ENCODE data around the gene RAP1A. TPM values are rescaled to one million over a fixed set of nuclear protein-coding genes. Genes with fewer than 3 reads are reported as not detected.

RAP1A gene
- total and polyA plus RNA-seq, 12 donors = 64.2 to 120 (median 99.7) TPM

- Histone ChIP-seq H3K9me3 (no peaks in the 10 kb centered on the region), H3K4me1 (peaks cover 23 to 93% (median 84%) of the 10 kb centered on the region in 9 donors), H3K36me3 (peaks cover 0 to 21% (median 0%) of the 10 kb centered on the region in 9 donors), H3K27ac (peak overlapping the region in 9 of 10 donors; percentile 96 to 100 (median 98)), H3K4me3 (peak overlapping the region in 2 of 10 donors; percentile 77 to 78), H3K27me3 (peaks cover 0 to 12% (median 0%) of the 10 kb centered on the region in 7 donors)
- TF ChIP-seq, protein P1, sequence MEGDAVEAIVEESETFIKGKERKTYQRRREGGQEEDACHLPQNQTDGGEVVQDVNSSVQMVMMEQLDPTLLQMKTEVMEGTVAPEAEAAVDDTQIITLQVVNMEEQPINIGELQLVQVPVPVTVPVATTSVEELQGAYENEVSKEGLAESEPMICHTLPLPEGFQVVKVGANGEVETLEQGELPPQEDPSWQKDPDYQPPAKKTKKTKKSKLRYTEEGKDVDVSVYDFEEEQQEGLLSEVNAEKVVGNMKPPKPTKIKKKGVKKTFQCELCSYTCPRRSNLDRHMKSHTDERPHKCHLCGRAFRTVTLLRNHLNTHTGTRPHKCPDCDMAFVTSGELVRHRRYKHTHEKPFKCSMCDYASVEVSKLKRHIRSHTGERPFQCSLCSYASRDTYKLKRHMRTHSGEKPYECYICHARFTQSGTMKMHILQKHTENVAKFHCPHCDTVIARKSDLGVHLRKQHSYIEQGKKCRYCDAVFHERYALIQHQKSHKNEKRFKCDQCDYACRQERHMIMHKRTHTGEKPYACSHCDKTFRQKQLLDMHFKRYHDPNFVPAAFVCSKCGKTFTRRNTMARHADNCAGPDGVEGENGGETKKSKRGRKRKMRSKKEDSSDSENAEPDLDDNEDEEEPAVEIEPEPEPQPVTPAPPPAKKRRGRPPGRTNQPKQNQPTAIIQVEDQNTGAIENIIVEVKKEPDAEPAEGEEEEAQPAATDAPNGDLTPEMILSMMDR (IDR thresholded peaks at IDR 0.05) = no peak
- intact Hi-C loops (cut with DNase I) = loop anchor here in 1 of 10 donors (10.0 kb wide), 1 partner anchor 969 kb away; the partner anchor contains the start of gene RHOC
- 68 to 75% methylated on average over 8 of the region's 8 CpGs for WGBS, 2 donors
- ATAC-seq = no peak
- DNase-seq = no peak
Measured at GRCh38 chr1:111735858-111736544, 116.4 kb downstream of the RAP1A start.

DNA sequence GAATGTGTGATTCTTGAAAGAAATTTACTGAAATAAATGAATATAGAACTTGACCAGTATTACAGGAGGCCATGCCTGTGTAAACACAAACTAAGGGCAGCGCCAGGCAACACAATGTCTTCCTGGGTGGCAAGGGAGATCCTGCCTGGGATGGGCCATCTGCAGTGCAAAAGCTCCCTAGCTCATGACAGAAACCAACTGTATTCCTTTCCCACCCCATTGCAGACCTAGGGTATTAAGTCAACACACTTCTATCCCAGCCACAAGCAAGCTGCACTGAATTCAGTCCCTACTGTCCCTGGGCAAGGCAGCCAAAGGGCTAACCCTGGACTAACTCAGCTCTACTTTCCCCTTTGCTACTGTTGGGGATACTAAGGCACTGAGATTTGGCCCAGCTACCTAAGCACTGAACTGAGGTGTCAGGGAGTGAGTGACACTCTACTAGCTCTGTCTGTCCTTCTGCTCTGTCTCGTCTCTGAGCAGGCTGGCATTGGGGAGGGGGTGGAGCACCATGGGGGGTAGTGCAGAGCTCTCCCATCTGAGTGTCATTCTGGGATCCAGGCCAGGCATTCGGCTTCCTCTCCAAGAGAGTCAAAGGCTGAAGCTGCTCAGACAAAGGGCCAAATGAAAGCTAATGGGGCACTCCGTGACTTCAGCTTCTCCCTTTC lies 117.1 kb downstream of the RAP1A start:
- no peaks in the 10 kb centered on the region for H3K9me3 ChIP-seq
- TF ChIP-seq, protein P1 (IDR thresholded peaks at IDR 0.05) = no peak
- H3K27ac ChIP-seq = peak overlapping the region; percentile 96 to 100 (median 98)
- DNase-seq (peak; percentile 78 to 89), ATAC-seq (peak in 7 of 8 donors; percentile 3 to 41 (median 26))
- peaks cover 0 to 19% (median 0%) of the 10 kb centered on the region in 7 donors for H3K27me3 ChIP-seq
- 29 to 34% methylated on average over 4 of the region's 4 CpGs for WGBS, 2 donors
- intact Hi-C loops (cut with DNase I) = loop anchor here in 1 of 10 donors (10.0 kb wide), 1 partner anchor 968 kb away; the partner anchor contains the start of gene RHOC
- peaks cover 0 to 21% (median 0%) of the 10 kb centered on the region in 9 donors for H3K36me3 ChIP-seq
- H3K4me1 ChIP-seq = peaks cover 23 to 90% (median 78%) of the 10 kb centered on the region in 9 donors
- peak overlapping the region in 8 of 10 donors; percentile 68 to 80 (median 78) for H3K4me3 ChIP-seq

- ATAC-seq = no peak
Measured at GRCh38 chr1:111737216-111738132, 117.9 kb downstream of the RAP1A start.

More at GRCh38 chr1:111737216-111738132, 117.9 kb downstream of the RAP1A start:
- H3K4me3 ChIP-seq = peak overlapping the region; percentile 66 to 80 (median 77)
- peaks cover 23 to 82% (median 70%) of the 10 kb centered on the region in 9 donors for H3K4me1 ChIP-seq
- intact Hi-C loops (cut with DNase I) = loop anchor here in 3 of 10 donors (2.0 to 10.0 kb wide), 2 partner anchors 17 to 967 kb away; partner anchors contain the start of gene RHOC (in 1 of the 3)
- peaks cover 0 to 27% (median 0%) of the 10 kb centered on the region in 7 donors for H3K27me3 ChIP-seq
- H3K27ac ChIP-seq = peak overlapping the region; percentile 96 to 100 (median 98)
- WGBS, 2 donors = 31 to 35% methylated on average over 8 of the region's 8 CpGs
- no peaks in the 10 kb centered on the region for H3K9me3 ChIP-seq
- no peak for DNase-seq
- TF ChIP-seq, protein P1 (IDR thresholded peaks at IDR 0.05) = no peak
- H3K36me3 ChIP-seq = peaks cover 0 to 21% (median 0%) of the 10 kb centered on the region in 9 donors
